NOMO-1 treated with DMSO at 0.1 percent for 48 hours (cell line): ENCODE data around the gene SLC25A44.
"Not testable (repeated sequence)": the region's sequence is repeated elsewhere in the genome, so short reads cannot be mapped to it uniquely, and the experiment has no call there.

Source experiments
- DNase-seq: peaks from one replicate; lab custom pipeline; 2025; ENCODE audit not compliant: unreplicated experiment; lab: John Stamatoyannopoulos, UW

The SLC25A44 gene

GRCh38 chr1:156162430-156163037, 31.4 kb upstream of the SLC25A44 start:
- DNase-seq, result no peak

GRCh38 chr1:156163712-156164111, 30.2 kb upstream of the SLC25A44 start:
- DNase-seq, result no peak

DNA sequence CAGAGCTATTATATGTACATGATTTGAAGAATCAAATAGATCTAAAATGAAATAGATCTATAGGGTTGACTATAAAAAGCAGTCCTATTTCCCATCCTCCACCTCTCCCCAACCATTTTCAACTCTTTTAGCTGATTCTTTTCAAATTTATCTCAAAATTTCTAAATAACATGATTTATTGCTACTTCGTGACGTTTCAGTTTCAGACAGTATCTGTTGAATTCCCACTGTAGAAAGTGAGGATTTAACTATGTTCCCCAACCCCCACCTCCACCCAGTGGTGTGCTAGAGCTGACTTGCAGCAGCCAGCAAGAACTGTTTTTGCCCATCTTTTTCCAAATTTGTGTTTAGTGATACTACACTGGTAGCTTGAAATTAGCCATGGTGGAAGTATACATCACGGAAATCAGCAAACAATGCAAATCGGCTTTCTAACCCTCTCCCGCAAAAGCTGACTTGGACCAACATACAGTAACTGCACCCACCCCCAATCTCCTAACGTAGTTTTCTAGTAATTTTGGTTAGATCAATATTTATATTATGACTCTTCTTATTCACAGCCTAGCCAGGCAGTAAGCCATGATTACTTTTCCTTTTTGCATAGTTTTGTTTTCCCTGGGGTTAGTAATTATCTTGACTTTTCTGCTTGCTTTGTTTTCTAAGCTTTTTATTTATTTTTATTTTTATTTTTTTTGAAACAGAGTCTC, 29.6 kb upstream of the SLC25A44 start:
- no peak for DNase-seq

DNA sequence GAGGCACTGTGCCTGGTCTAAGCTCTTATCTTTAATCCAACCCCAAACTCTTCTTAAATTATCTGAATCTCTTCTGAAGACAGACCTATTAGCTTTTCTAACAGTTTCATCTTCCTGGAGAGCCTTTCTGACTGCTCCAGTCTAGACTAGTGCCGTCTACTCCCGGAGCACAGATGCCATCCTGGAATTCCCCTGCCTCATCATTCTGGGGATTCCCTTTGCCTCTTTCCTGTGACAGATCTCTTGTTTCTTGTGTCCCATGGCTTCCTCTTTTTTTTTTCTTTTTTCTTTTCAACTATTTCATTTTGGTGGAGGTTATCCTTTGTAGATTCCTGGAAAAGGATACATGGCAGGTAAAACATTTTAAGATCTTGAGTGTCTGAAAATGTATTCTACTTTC, 28.8 kb upstream of the SLC25A44 start:
- DNase-seq, result no peak

DNA sequence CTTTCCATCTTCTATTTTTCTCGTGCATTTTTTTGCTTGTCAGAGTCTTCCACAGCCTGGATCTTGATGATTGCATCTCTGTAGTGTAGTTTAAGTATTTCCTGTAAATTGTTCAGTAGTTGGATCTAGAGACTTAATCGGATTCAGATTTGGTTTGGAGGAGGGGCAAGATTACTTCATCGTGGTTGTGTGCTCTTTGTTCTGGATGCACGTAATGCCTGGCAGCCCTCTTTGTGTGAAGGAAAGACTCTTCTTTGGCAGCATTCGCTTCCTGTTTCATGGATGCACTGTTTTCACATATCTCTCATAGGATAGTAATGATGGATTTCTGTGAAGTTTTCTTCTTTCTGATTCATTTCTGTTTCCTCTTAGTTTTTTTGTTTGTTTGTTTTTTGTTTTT, 26.4 kb upstream of the SLC25A44 start:
- no peak for DNase-seq

GRCh38 chr1:156172696-156173470, 21.0 kb upstream of the SLC25A44 start:
- DNase-seq, result no peak

DNA sequence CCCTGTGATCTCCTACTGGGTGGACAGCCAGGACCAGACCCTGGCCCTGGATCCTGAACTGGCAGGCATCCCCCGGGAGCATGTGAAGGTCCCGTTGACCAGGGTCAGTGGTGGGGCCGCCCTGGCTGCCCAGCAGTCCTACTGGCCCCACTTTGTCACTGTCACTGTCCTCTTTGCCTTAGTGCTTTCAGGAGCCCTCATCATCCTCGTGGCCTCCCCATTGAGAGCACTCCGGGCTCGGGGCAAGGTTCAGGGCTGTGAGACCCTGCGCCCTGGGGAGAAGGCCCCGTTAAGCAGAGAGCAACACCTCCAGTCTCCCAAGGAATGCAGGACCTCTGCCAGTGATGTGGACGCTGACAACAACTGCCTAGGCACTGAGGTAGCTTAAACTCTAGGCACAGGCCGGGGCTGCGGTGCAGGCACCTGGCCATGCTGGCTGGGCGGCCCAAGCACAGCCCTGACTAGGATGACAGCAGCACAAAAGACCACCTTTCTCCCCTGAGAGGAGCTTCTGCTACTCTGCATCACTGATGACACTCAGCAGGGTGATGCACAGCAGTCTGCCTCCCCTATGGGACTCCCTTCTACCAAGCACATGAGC, 17.2 kb upstream of the SLC25A44 start:
- no peak for DNase-seq

- DNase-seq, result no peak
Measured at GRCh38 chr1:156177919-156178654, 15.8 kb upstream of the SLC25A44 start.

GRCh38 chr1:156180471-156180870, 13.4 kb upstream of the SLC25A44 start:
- DNase-seq, result no peak

GRCh38 chr1:156181391-156181924, 12.4 kb upstream of the SLC25A44 start:
- not testable (repeated sequence) for DNase-seq

GRCh38 chr1:156182010-156182779, 11.7 kb upstream of the SLC25A44 start:
- DNase-seq, result not testable (repeated sequence)

- not testable (repeated sequence) for DNase-seq
Measured at GRCh38 chr1:156186347-156187177, 7.3 kb upstream of the SLC25A44 start.

DNA sequence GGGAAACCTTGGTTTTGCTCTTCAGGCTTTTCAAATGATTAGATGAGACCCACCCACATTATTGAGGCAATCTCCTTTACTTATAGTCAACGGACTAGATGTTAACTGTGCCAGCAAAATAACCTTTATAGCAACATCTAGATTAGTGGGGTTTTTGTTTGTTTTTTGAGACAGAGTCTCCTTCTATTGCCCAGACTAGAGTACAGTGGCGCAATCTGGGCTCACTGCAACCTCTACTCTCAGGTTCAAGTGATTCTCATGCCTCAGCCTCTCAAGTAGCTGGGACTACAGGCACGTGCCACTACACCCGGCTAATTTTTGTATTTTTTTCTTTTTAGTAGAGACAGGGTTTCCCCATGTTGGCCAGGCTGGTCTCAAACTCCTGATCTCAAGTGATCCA, 3.6 kb upstream of the SLC25A44 start:
- DNase-seq, result not testable (repeated sequence)

DNA sequence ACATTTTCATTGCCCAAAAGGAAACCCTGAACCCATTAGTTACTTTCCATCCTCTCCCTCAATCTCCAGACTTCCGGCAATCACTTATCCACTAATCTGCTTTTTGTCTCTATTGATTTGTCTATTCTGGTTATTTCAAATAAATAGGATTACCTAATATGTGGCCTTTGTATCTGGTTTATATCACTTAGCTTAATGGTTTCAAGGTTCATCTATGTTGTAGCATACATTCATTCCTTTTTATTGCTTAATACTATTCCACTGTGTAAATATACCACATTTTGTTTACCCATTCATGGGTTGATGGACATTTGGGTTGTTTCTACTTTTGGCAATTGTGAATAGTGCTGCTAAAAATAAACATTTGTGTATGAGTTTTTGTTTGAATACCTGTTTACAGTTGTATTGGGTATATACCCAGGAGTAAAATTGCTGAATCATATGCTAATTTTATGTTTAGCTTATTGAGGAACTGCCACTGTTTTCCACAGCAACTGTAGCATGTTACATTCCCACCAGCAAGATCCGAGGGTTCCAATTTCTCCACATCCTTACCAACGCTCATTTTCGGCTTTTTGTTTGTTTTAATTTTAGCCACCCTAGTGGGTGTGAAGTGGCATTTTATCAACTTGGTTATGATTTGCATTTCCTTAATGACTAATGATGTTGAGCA, 2.5 kb upstream of the SLC25A44 start:
- no peak for DNase-seq

GRCh38 chr1:156193208-156193487, 756 bp upstream of the SLC25A44 start:
- DNase-seq, result no peak

- no peak for DNase-seq
Measured at GRCh38 chr1:156194300-156194652, 372 bp downstream of the SLC25A44 start.

GRCh38 chr1:156195853-156196252, 1.9 kb downstream of the SLC25A44 start:
- DNase-seq, result no peak

DNA sequence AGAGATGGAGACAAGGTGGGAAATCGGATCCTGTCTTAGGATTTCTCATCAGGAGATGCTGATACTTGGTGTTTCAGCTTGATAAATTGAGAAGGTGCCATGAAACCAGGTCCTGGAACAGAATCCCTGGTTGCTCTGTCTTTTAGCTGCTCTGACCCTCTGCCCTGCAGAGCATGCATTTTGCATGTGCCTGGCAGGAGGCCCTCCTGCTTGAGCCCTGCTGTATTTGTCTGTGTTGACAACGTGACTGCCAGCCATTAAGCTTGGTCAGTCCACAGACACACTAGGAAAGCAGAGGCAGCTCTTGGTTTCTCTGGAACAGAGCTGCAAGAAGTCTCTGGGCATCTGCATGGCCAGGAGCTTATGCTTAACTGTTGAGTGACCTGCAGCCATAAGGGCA, 2.5 kb downstream of the SLC25A44 start:
- no peak for DNase-seq

DNA sequence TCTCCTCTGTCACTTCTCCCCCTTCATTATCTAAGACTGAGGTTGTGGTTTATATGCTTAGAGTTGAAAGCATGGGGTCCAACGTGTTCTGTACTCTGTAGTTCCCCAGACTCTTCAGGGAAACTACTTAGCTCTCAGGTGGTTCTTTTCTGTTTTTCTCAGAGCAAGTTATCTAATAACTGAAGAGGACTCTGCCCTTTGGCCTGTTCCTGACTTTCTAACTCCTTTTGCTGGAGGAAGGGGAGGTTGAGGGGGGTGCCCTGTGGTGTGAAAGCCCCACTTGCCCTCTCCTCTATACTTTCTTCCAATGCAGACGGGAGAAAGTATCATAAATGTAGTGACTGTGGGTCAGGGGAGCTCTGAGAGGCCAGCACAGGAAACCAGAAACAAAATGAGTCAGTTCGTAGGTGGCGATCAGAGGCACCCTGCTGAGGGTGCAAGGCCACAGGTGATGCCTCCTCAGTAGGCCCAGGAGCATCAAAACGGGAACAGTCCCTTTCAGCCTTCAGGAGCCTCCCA, 5.0 kb downstream of the SLC25A44 start:
- DNase-seq, result no peak
